ENCODE data around the gene URB1.

DNA sequence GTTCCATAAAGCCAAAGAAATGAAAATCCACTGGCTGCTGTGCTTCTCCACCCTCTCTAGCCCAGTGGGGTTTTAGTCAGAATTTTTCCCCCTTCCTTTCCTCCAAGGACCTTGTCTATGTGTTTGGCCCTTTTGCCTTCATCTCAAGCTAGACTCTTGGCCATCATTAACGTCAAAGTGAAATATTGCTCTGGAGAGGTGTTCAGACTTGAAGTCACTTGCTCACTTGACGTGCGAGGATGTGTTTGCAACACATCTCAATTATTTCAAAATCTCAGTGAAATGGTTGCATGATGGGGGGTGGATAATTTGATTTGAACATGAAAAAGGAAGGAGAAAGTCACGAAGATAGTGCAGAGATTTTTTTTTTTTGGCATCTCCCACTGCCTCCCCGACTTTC lies 33.3 kb upstream of the URB1 start:
- TF ChIP-seq, protein P1, sequence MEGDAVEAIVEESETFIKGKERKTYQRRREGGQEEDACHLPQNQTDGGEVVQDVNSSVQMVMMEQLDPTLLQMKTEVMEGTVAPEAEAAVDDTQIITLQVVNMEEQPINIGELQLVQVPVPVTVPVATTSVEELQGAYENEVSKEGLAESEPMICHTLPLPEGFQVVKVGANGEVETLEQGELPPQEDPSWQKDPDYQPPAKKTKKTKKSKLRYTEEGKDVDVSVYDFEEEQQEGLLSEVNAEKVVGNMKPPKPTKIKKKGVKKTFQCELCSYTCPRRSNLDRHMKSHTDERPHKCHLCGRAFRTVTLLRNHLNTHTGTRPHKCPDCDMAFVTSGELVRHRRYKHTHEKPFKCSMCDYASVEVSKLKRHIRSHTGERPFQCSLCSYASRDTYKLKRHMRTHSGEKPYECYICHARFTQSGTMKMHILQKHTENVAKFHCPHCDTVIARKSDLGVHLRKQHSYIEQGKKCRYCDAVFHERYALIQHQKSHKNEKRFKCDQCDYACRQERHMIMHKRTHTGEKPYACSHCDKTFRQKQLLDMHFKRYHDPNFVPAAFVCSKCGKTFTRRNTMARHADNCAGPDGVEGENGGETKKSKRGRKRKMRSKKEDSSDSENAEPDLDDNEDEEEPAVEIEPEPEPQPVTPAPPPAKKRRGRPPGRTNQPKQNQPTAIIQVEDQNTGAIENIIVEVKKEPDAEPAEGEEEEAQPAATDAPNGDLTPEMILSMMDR (IDR thresholded peaks at IDR 0.05), result no peak
- TF ChIP-seq POLR2A (IDR thresholded peaks at IDR 0.05), result no peak

All from heart left ventricle (tissue), 13 donors.